Hepatocyte (in vitro differentiated cells): ENCODE results near the gene FLRT1. TPM values are rescaled to one million over a fixed set of nuclear protein-coding genes. Genes with fewer than 3 reads are reported as not detected.
A peak's percentile ranks its signal among the peaks of the same experiment; 100 is the strongest.

ENCODE experiments used
- DNase-seq: peaks from one replicate; pipeline ENCODE4 v3.0.0-alpha.2; 2016; ENCODE audit warnings: low spot score
- H2AFZ ChIP-seq: fragments of 200-600 bp; sonication (generic); 2 replicates; pipeline ENCODE4 v1.6.0; 2016; ENCODE audit warnings: antibody characterized with exemption, mild to moderate bottlenecking
- H3K27ac ChIP-seq: fragments of 200-600 bp; sonication (generic); 2 replicates; pipeline ENCODE4 v1.5.1; 2016; ENCODE audit warnings: mild to moderate bottlenecking
- H3K27me3 ChIP-seq: fragments of 200-600 bp; sonication (generic); 2 replicates; pipeline ENCODE4 v1.6.1; 2016
- H3K36me3 ChIP-seq: fragments of 200-600 bp; sonication (generic); replicated peaks from 2 replicates; pipeline ENCODE4 v1.5.1; 2016; ENCODE audit warnings: low read depth; ENCODE audit not compliant: insufficient read depth
- H3K4me1 ChIP-seq: fragments of 200-600 bp; sonication (generic); 2 replicates; pipeline ENCODE4 v1.5.1; 2016; ENCODE audit warnings: mild to moderate bottlenecking, moderate library complexity; ENCODE audit not compliant: insufficient read depth
- H3K4me2 ChIP-seq: fragments of 200-600 bp; sonication (generic); 2 replicates; pipeline ENCODE4 v1.6.0; 2016
- H3K4me3 ChIP-seq: fragments of 200-600 bp; sonication (generic); 2 replicates; pipeline ENCODE4 v1.5.1; 2016; ENCODE audit warnings: mild to moderate bottlenecking
- H3K79me2 ChIP-seq: fragments of 200-600 bp; sonication (generic); 2 replicates; pipeline ENCODE4 v1.6.0; 2017; ENCODE audit warnings: mild to moderate bottlenecking
- H3K9me2 ChIP-seq: fragments of 200-600 bp; sonication (generic); replicated peaks from 2 replicates; pipeline ENCODE4 v1.6.0; 2017; ENCODE audit warnings: mild to moderate bottlenecking; ENCODE audit not compliant: insufficient read depth
- H3K9me3 ChIP-seq: fragments of 200-600 bp; sonication (generic); 2 replicates; pipeline ENCODE4 v1.5.1; 2016; ENCODE audit warnings: low read depth, mild to moderate bottlenecking
- H4K20me1 ChIP-seq: fragments of 200-600 bp; sonication (generic); 2 replicates; pipeline ENCODE4 v1.6.0; 2016; ENCODE audit warnings: mild to moderate bottlenecking; ENCODE audit not compliant: insufficient read depth, poor library complexity, severe bottlenecking
- CTCF ChIP-seq: fragments of 200-600 bp; sonication (generic); IDR thresholded peaks from 2 replicates; pipeline ENCODE4 v1.5.1; 2016; ENCODE audit warnings: antibody characterized with exemption, mild to moderate bottlenecking; ENCODE audit not compliant: poor library complexity
- EZH2 ChIP-seq: fragments of 200-600 bp; sonication (generic); IDR thresholded peaks from 2 replicates; pipeline ENCODE4 v1.6.1; 2016; ENCODE audit warnings: antibody characterized with exemption, mild to moderate bottlenecking, borderline replicate concordance
- EZH2phosphoT487 ChIP-seq: fragments of 200-600 bp; sonication (generic); IDR thresholded peaks from one replicate; pipeline ENCODE4 v1.6.1; 2018; ENCODE audit warnings: antibody characterized with exemption, mild to moderate bottlenecking, low read depth, moderate library complexity; ENCODE audit not compliant: unreplicated experiment, severe bottlenecking
- WGBS: methylation state at CpG from one replicate; pipeline ENCODE4 v1.1.6; 2016; ENCODE audit warnings: low lambda C conversion rate; ENCODE audit errors: missing lambda C conversion rate; 5-methylcytosine and 5-hydroxymethylcytosine counted together
- polyA plus RNA-seq: library from polyadenylated mRNA; unstranded; fragments of >200 nt; fragmentation: Nextera tagmentation; extraction: Ambion mirVana; gene quantifications from 2 replicates; pipeline ENCODE4 v1.2.1, GENCODE V29; 2016
- total RNA-seq: library from RNA; depleted of rRNA; stranded (reverse); fragments of >200 nt; gene quantifications from 2 replicates; pipeline ENCODE4 v1.2.3, GENCODE V29; 2014

Gene FLRT1
- total and polyA plus RNA-seq, 2 experiments from 2014 or later, result 0.34 to 0.43 TPM

DNA sequence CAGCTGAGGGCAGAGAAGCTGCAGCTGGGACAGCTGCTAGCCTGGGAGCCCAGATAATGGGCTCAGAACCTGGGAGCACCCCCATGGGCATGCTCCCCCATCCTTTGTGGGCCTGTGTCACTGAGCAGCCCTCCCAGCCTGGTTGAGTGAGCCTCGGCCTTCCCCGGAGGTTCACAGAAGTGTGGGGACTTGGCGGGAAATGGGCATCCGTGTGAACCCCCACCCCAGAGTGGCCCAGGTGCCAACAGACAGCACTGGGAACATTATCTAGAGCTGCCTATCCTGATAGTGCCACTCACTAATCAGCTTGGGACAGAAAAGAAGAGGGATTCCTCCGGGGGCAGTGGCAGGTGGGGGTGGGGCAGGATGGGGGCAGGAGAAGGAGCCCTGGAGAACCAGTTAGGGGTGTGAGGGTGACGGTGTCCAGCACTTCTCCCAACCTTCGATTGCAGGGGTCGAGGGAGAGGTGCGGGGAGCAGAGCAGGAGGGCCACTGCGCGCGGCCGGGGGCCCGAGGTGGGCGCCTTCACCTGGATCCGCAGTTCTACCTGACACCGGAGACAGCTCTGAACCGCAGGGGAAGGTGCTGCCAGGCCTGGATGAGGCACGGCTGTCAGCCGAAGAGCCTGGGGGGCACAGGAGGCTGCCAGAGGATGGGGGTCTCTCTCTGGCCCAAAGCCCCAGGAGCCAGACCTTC is 33.1 kb downstream of the FLRT1 start:
- no peak for TF ChIP-seq EZH2
- no peak for TF ChIP-seq CTCF
- no peak for TF ChIP-seq EZH2phosphoT487
- WGBS, result 90% methylated on average over 16 of the region's 20 CpGs

DNA sequence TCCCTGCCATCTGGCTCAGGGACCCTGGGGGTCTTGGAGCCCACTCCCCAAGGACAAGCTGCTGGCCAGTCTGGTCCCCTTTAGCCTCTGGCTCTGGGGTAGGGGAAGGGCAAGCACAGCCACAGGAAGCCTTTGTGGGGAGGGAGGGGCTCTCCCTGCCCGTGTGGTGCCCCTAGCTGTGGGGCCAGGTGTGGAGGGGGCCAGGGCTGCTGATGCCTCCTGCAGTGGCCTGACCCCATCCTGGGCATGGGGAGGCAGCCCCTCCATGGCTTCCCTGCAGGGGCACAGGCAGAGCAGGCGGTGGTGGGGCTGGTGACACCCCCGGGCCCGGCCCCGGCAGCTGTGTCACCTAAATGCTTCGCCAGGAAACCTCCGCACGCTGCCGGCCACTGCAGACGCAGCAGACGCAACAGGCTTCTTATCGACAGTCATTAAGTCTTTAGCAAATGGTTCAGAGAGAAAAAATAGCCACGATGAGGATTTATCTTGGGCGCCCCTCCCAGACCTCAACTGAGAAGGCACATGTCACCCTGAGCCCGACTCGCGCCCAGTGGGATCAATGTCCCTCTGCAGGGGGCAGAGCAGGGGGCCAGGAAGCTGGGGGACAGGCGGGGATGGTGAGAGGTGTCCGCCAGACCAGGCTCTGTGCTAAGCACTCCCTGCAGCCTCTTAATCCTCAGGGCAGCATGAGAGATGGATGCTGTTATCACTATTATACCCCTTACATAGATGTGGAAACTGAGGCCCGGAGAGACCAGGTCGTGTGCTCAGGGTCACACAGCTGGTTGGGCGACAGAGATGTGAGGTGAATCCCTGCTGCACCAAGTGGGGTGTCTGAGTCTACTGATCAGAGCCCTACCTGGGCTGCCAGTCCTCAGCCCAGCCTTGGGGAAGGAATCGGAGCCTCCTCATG is 33.9 kb downstream of the FLRT1 start:
- H3K4me3 ChIP-seq, result no peak overlapping the region
- peaks cover 40% of the 10 kb centered on the region for H3K4me1 ChIP-seq
- peak overlapping the region; percentile 39 for H3K4me2 ChIP-seq
- no peaks in the 10 kb centered on the region for H3K36me3 ChIP-seq
- TF ChIP-seq EZH2, result no peak
- TF ChIP-seq EZH2phosphoT487, result no peak
- no peak for TF ChIP-seq CTCF
- H3K27ac ChIP-seq, result peak overlapping the region; percentile 61
- 73% methylated on average over 23 of the region's 23 CpGs for WGBS
- H3K27me3 ChIP-seq, result no peaks in the 10 kb centered on the region
- H3K9me3 ChIP-seq, result no peaks in the 10 kb centered on the region
- H4K20me1 ChIP-seq, result no peaks in the 10 kb centered on the region
- H3K9me2 ChIP-seq, result no peaks in the 10 kb centered on the region
- no peaks in the 10 kb centered on the region for H3K79me2 ChIP-seq
- H2AFZ ChIP-seq, result no peak overlapping the region
- no peak for DNase-seq

More for the DNA sequence above, 33.1 kb downstream of the FLRT1 start:
- no peak for DNase-seq
- Histone ChIP-seq H4K20me1 (no peaks in the 10 kb centered on the region), H3K27ac (no peak overlapping the region), H3K79me2 (no peaks in the 10 kb centered on the region), H3K27me3 (no peaks in the 10 kb centered on the region), H3K4me3 (no peak overlapping the region), H3K9me2 (no peaks in the 10 kb centered on the region), H3K4me1 (peaks cover 35% of the 10 kb centered on the region), H2AFZ (no peak overlapping the region), H3K4me2 (no peak overlapping the region), H3K9me3 (no peaks in the 10 kb centered on the region), H3K36me3 (no peaks in the 10 kb centered on the region)

DNA sequence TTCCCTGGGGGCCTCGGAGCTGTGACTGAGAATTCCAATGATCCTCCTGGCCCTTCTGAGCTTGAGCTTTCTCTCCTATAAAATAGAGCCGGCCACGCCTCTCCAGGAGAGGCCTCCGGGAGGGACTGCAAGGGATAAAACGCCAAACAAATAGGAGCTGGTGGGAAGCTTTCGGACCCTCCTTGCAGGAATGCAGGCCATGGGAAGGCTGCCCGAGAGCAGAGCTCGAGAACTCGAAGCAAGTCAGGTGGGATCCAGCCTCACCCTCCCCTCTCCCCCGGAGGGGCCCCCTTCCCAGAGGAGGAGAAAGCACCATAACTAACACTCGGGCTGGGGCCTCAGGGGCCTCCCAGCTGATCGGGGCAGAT is 34.6 kb downstream of the FLRT1 start:
- WGBS, result 29% methylated on average over 12 of the region's 12 CpGs
- Histone ChIP-seq H2AFZ (no peak overlapping the region), H3K4me1 (peaks cover 40% of the 10 kb centered on the region), H3K9me2 (no peaks in the 10 kb centered on the region), H3K27ac (peak overlapping the region; percentile 61), H3K4me2 (peak overlapping the region; percentile 39), H4K20me1 (no peaks in the 10 kb centered on the region), H3K4me3 (no peak overlapping the region), H3K36me3 (no peaks in the 10 kb centered on the region), H3K27me3 (no peaks in the 10 kb centered on the region), H3K79me2 (no peaks in the 10 kb centered on the region), H3K9me3 (no peaks in the 10 kb centered on the region)
- TF ChIP-seq EZH2 (no peak), EZH2phosphoT487 (no peak), CTCF (no peak)
- peak; percentile 66 for DNase-seq
